Measurements from ENCODE around the gene BEST3.

DNA sequence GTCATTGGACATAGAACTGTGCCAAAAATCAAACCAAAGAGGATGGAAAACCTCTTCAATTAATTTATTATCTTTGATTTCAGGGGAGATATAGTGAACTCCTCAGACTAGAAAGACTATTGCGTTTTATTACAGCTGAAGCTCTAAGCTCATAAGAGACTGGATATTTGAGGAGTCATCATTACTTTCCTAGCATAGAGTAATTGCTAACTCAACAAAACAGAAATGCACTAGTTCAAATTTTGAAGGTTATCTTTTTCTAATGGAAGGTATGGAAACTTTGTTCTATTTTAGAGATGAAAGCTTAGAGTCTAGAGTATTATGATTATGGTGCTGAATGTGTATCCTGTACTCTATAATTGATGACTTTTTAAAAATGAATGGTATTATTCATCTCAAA lies 5.3 kb upstream of the BEST3 start:
- TF ChIP-seq POLR2A (IDR thresholded peaks at IDR 0.05) (no peak), CTCF (IDR thresholded peaks at IDR 0.05) (no peak), POLR2AphosphoS5 (IDR thresholded peaks at IDR 0.05) (no peak)
